Left lung (tissue), 10 donors: ENCODE measurements around the gene KLRK1. TPM values are rescaled to one million over a fixed set of nuclear protein-coding genes. Genes with fewer than 3 reads are reported as not detected.
"Not testable (repeated sequence)": the region's sequence is repeated elsewhere in the genome, so short reads cannot be mapped to it uniquely, and the experiment has no call there.

Experiments used
- ATAC-seq: fragments of 200-7000 bp; cut with Tn5 transposase; one replicate; pipeline ENCODE4 v1.9.1; 2020; ENCODE audit warnings: moderate library complexity
- DNase-seq, 4 donors: peaks; one replicate each; pipeline ENCODE4 v3.0.0-alpha.2; 2013 to 2020
- H3K27ac ChIP-seq, 2 donors: fragments of 200-600 bp; sonication (generic) in 1 of 2; one replicate each; pipeline versions ENCODE4 v1.5.0 to v1.8.0; 2020 to 2021
- H3K27me3 ChIP-seq, 2 donors: fragments of 200-600 bp; sonication (generic) in 1 of 2; one replicate each; pipeline versions ENCODE4 v1.5.0 to v1.8.0; 2020 to 2021
- H3K36me3 ChIP-seq, 2 donors: fragments of 200-600 bp; sonication (generic) in 1 of 2; one replicate each; pipeline versions ENCODE4 v1.5.0 to v1.8.0; 2020 to 2021
- H3K4me1 ChIP-seq, 2 donors: fragments of 200-600 bp; one replicate each; pipeline ENCODE4 v1.8.0; 2021
- H3K4me3 ChIP-seq, 2 donors: fragments of 200-600 bp; sonication (generic) in 1 of 2; one replicate each; pipeline versions ENCODE4 v1.5.0 to v1.8.0; 2020 to 2021; ENCODE audit warnings: mild to moderate bottlenecking in 1 of 2
- H3K9me3 ChIP-seq, 2 donors: fragments of 200-600 bp; sonication (generic) in 1 of 2; one replicate each; pipeline versions ENCODE4 v1.5.0 to v1.8.0; 2020 to 2021
- intact Hi-C, 2 donors: fragments of 100-400 bp; cut with DNase I; formaldehyde crosslinking; loops; one replicate each; pipeline versions ENCODE4 v1.11.2 to v1.14.2; 2022
- polyA plus RNA-seq, 6 donors: library from polyadenylated mRNA; unstranded; fragments of 120-200 nt; gene quantifications; one replicate each; pipeline ENCODE4 v1.2.1, GENCODE V29; 2013; ENCODE audit not compliant: insufficient read length in 6 of 6
- total RNA-seq, 2 donors: library from RNA; stranded (reverse); fragmentation: NEBNext Ultra II Directional; extraction: Animal tissue kit (Norgen Biotek cat#: 25700); gene quantifications; one replicate each; pipeline ENCODE4 v1.2.1, GENCODE V29; 2021
- TF ChIP-seq, protein P1 (sequence below), 2 donors: fragments of 200-600 bp; sonication (generic) in 1 of 2; IDR thresholded peaks; one replicate each; pipeline versions ENCODE4 v1.5.0 to v1.8.0; 2021; ENCODE audit warnings: antibody characterized with exemption in 2 of 2
- donor health status: DM: no; HTN: yes; CAD: no.
- donor health status: DM: no; HTN: no; CAD: no.

Gene KLRK1
- total and polyA plus RNA-seq, 8 donors, result 0.70 to 4.9 (median 2.0) TPM

DNA sequence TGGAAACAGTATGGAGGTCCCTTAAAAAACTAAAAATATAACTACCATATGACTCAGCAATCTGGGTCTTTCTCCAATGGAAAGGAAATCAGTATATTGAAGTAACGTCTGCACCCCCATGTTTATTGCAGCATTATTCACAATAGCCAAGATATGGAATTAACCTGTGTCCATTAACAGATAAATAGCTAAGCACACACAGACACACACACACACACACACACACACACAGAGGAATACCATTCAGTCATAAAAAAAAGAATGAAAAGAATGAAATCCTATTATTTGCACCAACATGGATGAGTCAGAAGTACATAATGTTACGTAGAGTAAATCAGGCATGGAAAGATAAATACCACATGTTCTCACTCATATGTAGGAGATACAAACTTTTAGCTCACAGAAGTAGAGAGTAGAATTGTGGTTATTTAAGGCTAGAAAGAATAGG lies 4.7 kb downstream of the KLRK1 start:
- intact Hi-C loops, result no loop called here
- Histone ChIP-seq H3K36me3 (no peaks in the 10 kb centered on the region), H3K4me1 (no peaks in the 10 kb centered on the region), H3K4me3 (no peak overlapping the region), H3K27me3 (no peaks in the 10 kb centered on the region), H3K27ac (no peak overlapping the region), H3K9me3 (no peaks in the 10 kb centered on the region)
- no peak for ATAC-seq
- DNase-seq, result no peak
- TF ChIP-seq, protein P1, sequence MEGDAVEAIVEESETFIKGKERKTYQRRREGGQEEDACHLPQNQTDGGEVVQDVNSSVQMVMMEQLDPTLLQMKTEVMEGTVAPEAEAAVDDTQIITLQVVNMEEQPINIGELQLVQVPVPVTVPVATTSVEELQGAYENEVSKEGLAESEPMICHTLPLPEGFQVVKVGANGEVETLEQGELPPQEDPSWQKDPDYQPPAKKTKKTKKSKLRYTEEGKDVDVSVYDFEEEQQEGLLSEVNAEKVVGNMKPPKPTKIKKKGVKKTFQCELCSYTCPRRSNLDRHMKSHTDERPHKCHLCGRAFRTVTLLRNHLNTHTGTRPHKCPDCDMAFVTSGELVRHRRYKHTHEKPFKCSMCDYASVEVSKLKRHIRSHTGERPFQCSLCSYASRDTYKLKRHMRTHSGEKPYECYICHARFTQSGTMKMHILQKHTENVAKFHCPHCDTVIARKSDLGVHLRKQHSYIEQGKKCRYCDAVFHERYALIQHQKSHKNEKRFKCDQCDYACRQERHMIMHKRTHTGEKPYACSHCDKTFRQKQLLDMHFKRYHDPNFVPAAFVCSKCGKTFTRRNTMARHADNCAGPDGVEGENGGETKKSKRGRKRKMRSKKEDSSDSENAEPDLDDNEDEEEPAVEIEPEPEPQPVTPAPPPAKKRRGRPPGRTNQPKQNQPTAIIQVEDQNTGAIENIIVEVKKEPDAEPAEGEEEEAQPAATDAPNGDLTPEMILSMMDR (IDR thresholded peaks at IDR 0.05), result no peak

DNA sequence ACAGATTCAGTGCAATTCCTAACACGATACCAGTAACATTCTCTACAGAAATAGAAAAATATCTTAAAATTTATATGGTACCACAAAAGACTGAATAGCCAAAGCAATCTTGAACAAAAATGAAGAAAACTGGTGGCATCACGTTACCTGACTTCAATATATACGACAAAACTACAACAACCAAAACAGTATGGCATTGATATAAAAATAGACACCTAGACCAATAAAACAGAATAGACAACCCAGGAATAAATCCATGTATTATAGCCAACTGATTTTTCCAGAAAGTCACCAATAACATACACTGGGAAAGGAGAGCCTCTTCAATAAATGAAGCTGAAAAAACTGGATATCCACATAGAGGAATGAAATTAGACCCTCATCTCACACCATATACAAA lies 5.7 kb downstream of the KLRK1 start:
- DNase-seq (no peak), ATAC-seq (no peak)
- TF ChIP-seq, protein P1 (IDR thresholded peaks at IDR 0.05), result no peak
- no peak overlapping the region for H3K4me3 ChIP-seq
- intact Hi-C loops, result no loop called here
- H3K27me3 ChIP-seq, result no peaks in the 10 kb centered on the region
- H3K9me3 ChIP-seq, result no peaks in the 10 kb centered on the region
- H3K4me1 ChIP-seq, result no peaks in the 10 kb centered on the region
- H3K27ac ChIP-seq, result no peak overlapping the region
- H3K36me3 ChIP-seq, result no peaks in the 10 kb centered on the region

DNA sequence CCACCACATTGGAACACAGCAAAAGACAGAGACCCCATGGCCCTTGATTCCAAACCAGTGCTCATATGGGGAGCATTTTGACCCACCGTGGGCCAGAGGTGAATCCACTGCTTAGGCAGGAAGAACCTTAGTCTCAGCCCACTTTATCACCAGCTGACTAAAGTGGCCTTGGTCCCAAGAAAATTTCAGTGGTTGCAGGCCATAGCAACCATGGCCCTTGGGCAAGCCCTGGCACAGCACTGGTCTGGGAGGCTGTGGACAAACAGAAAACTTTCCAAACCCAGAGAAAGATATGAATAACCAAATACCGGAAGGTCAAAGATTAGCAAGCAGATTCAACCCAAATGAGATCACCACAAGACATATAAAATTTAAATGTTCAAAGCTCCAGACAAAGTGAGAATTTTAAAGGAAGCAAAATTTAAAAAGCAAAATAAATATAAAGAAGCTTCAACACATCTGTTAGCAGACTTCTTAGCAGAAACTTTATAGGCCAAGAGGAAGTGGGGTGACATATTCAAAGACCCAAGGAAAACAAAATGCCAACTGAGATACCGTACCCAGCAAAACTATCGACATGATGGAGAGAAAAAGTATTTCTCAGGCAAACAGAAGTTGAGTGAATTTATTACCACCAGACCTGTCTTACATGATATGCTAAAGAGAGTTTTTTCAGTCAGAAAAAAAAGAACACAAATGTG lies 7.8 kb downstream of the KLRK1 start:
- TF ChIP-seq, protein P1 (IDR thresholded peaks at IDR 0.05), result no peak
- H3K4me1 ChIP-seq, result no peaks in the 10 kb centered on the region

DNA sequence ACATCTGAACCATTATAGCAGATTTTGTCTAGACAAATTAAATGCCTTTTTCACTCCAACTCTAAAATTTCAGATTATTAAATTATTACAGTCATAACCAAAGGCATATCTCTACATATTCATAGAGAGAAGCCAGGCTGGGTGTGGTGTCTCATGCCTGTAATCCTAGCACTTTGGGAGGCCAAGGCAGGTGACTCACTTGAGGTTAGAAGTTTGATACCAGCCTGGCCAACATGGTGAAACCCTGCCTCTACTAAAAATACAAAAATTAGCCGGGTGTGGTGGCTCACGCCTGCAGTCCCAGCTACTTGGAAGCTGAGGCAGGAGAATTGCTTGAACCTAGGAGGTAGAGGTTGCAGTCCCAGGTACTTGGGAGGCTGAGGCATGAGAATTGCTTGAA lies 11.1 kb downstream of the KLRK1 start:
- H3K36me3 ChIP-seq, H3K27me3 ChIP-seq, H3K9me3 ChIP-seq, intact Hi-C loops, ATAC-seq, H3K4me3 ChIP-seq, DNase-seq, H3K4me1 ChIP-seq, H3K27ac ChIP-seq: not testable (repeated sequence)

More for the DNA sequence above, 7.8 kb downstream of the KLRK1 start:
- ATAC-seq (no peak), DNase-seq (no peak)
- Histone ChIP-seq H3K9me3 (no peaks in the 10 kb centered on the region), H3K4me3 (no peak overlapping the region), H3K36me3 (no peaks in the 10 kb centered on the region), H3K27me3 (no peaks in the 10 kb centered on the region), H3K27ac (no peak overlapping the region)
- intact Hi-C loops, result no loop called here

DNA sequence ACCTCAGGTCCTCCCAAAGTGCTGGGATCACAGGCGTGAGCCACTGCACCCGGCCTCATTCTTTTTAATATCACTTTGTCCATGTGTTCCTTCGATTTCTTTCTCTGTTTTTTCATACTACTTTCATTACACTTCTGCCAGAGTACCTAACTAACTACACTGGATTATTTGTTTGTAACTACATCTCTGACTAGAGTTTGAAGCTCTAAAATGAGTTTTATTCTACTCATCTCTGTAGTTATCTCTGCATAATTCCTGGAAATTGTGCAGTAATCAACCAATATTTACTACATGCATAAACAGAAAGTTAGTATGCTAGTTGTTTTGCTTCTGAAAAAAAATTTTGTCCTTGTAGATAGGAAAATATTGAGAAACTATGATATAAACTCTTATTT lies 15.2 kb downstream of the KLRK1 start:
- TF ChIP-seq, protein P1 (IDR thresholded peaks at IDR 0.05), result no peak
- Histone ChIP-seq H3K27ac (no peak overlapping the region), H3K9me3 (no peaks in the 10 kb centered on the region), H3K4me1 (peaks cover 0 to 19% of the 10 kb centered on the region in 2 donors), H3K4me3 (no peak overlapping the region), H3K36me3 (no peaks in the 10 kb centered on the region), H3K27me3 (no peaks in the 10 kb centered on the region)
- DNase-seq (no peak), ATAC-seq (no peak)
- intact Hi-C loops, result no loop called here

DNA sequence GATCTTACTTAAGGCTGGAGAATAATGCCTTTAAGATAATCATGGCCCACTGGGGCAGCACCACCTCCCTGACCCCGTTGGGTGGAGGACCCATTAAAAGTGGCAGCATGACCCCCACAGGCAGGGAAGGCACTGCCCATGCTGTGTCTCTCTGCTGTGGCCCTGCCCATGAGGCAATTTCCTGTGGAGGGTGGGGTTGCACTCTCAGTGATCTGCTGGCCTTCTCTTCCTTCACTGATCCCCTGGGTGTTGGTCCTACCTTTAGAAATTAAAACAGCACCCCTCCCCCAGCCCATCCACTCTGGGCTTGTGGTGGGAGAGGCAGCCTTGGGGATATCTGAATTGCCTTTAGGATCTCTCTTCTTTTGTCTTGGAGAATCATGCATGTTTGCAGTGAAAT lies 17.3 kb downstream of the KLRK1 start:
- H3K4me3 ChIP-seq, result no peak overlapping the region
- ATAC-seq (peak; percentile 53), DNase-seq (peak in 1 of 4 donors; percentile 41)
- peaks cover 0 to 19% of the 10 kb centered on the region in 2 donors for H3K4me1 ChIP-seq
- TF ChIP-seq, protein P1 (IDR thresholded peaks at IDR 0.05), result no peak
- H3K36me3 ChIP-seq, result no peaks in the 10 kb centered on the region
- peaks cover 0 to 2% of the 10 kb centered on the region in 2 donors for H3K9me3 ChIP-seq
- H3K27me3 ChIP-seq, result no peaks in the 10 kb centered on the region
- peak overlapping the region in 1 of 2 donors; percentile 57 for H3K27ac ChIP-seq
- intact Hi-C loops, result no loop called here

DNA sequence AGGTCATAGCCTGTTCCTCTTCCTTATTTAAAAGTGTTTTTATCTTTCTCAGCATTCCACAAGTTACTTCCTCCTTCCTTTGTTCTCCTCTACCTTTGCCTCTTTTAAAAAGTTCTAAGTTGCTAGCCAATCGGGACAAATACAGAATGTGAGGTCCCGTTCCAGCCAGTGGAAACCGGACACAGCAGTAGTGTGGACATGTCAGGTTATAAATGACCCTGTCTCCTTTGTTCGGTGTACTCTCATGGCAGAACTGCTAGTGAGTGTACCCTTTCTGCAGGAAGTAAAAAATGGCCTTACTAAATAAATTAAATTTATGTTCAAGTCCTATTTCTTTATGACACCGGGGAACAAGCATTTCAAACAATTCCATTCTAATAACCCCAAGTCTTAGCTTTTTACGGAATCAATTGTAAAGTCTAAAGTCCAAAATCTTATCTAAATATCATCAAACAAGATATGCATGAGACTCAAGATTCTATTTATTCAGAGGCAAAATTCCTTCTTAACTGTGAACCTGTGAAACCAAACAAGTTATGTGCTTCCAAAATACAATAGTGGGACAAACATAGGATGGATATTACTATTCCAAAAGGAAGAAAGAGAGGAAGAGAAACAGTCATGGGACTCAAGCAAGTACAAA lies 17.8 kb downstream of the KLRK1 start:
- H3K4me3 ChIP-seq, DNase-seq, intact Hi-C loops, ATAC-seq, H3K36me3 ChIP-seq, H3K9me3 ChIP-seq, H3K27me3 ChIP-seq: not testable (repeated sequence)
- H3K4me1 ChIP-seq, result peaks cover 0 to 19% of the 10 kb centered on the region in 2 donors
- H3K27ac ChIP-seq, result peak overlapping the region in 1 of 2 donors; percentile 57
